ENCODE data around the gene TEKT2. TPM values are rescaled to one million over a fixed set of nuclear protein-coding genes. Genes with fewer than 3 reads are reported as not detected.

Gene TEKT2
- polyA plus RNA-seq, 2 of the 4 experiments (the other 2 are of a cell fraction), result 0.08 TPM; not detected in 1

GRCh38 chr1:36068866-36069265 is 15.0 kb upstream of the TEKT2 start:
- Histone ChIP-seq H3K4me2 (no peak overlapping the region), H3K4me1 (no peaks in the 10 kb centered on the region), H3K27ac (no peak overlapping the region), H3K9me3 (no peaks in the 10 kb centered on the region), H3K4me3 (no peak overlapping the region)
- ChIA-PET CTCF (no interaction called here), POLR2A (no interaction called here)
- FAIRE-seq (no peak), DNase-seq (ENCODE audit: low read depth in 1 of 2, low spot score in 1 of 2) (no peak), ATAC-seq (no peak)
- TF ChIP-seq CBX8 (IDR thresholded peaks at IDR 0.05) (no peak), EHMT2 (IDR thresholded peaks at IDR 0.05; ENCODE audit: low read depth) (no peak), HES2 (IDR thresholded peaks at IDR 0.05) (no peak), POLR2AphosphoS2 (conservative IDR thresholded peaks at IDR 0.05; ENCODE audit: low read length) (no peak), TFCP2L1 (CRISPR knock-in tag; IDR thresholded peaks at IDR 0.05) (no peak), KDM1A (IDR thresholded peaks at IDR 0.05; ENCODE audit: low read depth) (no peak), NPAS2 (CRISPR knock-in tag; IDR thresholded peaks at IDR 0.05; ENCODE audit: borderline replicate concordance) (no peak), BHLHE40 (IDR thresholded peaks at IDR 0.05; ENCODE audit: low read depth, low read length) (no peak), NR3C1 (IDR thresholded peaks at IDR 0.05) (no peak), HOXB5 (CRISPR knock-in tag; IDR thresholded peaks at IDR 0.05) (no peak), HMGXB4 (CRISPR knock-in tag; IDR thresholded peaks at IDR 0.05; ENCODE audit: borderline replicate concordance) (no peak), SMC3 (IDR thresholded peaks at IDR 0.05) (no peak), MAZ (IDR thresholded peaks at IDR 0.05; ENCODE audit: borderline replicate concordance, low read depth, low read length) (no peak), RCOR1 (IDR thresholded peaks at IDR 0.05; ENCODE audit: low read depth, low read length) (no peak), KDM5A (IDR thresholded peaks at IDR 0.05) (no peak)
- 72% methylated on average over 2 of the region's 2 CpGs for WGBS (ENCODE audit: missing lambda C conversion rate)

GRCh38 chr1:36070349-36070748 is 13.5 kb upstream of the TEKT2 start:
- POLR2A ChIA-PET, result no interaction called here
- CTCF ChIA-PET, result no interaction called here
- no peak for FAIRE-seq
- WGBS (ENCODE audit: missing lambda C conversion rate), result 79% methylated on average over 2 of the region's 2 CpGs
- Histone ChIP-seq H3K9me3 (no peaks in the 10 kb centered on the region), H3K4me2 (no peak overlapping the region), H3K27ac (no peak overlapping the region), H3K4me1 (no peaks in the 10 kb centered on the region), H3K4me3 (no peak overlapping the region)
- DNase-seq (ENCODE audit: low read depth in 1 of 2, low spot score in 1 of 2), result no peak
- no peak for TF ChIP-seq RFX5 (IDR thresholded peaks at IDR 0.05)
- TF ChIP-seq BHLHE40 (IDR thresholded peaks at IDR 0.05; ENCODE audit: low read depth, low read length), result no peak
- no peak for TF ChIP-seq FOSL2 (IDR thresholded peaks at IDR 0.05)
- no peak for TF ChIP-seq FOSL2 (CRISPR knock-in tag; IDR thresholded peaks at IDR 0.05)
- TF ChIP-seq KDM5A (IDR thresholded peaks at IDR 0.05), result no peak
- no peak for TF ChIP-seq EHF (CRISPR knock-in tag; IDR thresholded peaks at IDR 0.05)
- TF ChIP-seq ATOH8 (CRISPR knock-in tag; IDR thresholded peaks at IDR 0.05; ENCODE audit: low read depth), result no peak
- no peak for TF ChIP-seq CBX8 (IDR thresholded peaks at IDR 0.05)
- no peak for ATAC-seq

GRCh38 chr1:36076979-36077573 is 6.8 kb upstream of the TEKT2 start:
- CTCF ChIA-PET, result interaction anchor here (0.6 kb wide), 1 partner anchor 30 kb away, joined by 3 read pairs; no protein-coding TSS in a partner anchor
- 66% methylated on average over 4 of the region's 4 CpGs for WGBS (ENCODE audit: missing lambda C conversion rate)
- H3K4me1 ChIP-seq, result no peaks in the 10 kb centered on the region
- POLR2A ChIA-PET, result no interaction called here
- H3K4me2 ChIP-seq, result no peak overlapping the region
- H3K27ac ChIP-seq, result no peak overlapping the region
- H3K4me3 ChIP-seq, result no peak overlapping the region
- ATAC-seq, result no peak
- no peak for DNase-seq (ENCODE audit: low read depth in 1 of 2, low spot score in 1 of 2)
- no peak for FAIRE-seq
- no peaks in the 10 kb centered on the region for H3K9me3 ChIP-seq
- no peak for TF ChIP-seq HOXB13 (CRISPR knock-in tag; IDR thresholded peaks at IDR 0.05; ENCODE audit: low read depth)
- no peak for TF ChIP-seq RAD21 (conservative IDR thresholded peaks at IDR 0.05 in 1 of 2, IDR thresholded peaks at IDR 0.05 in 1 of 2)
- no peak for TF ChIP-seq TP53 (CRISPR knock-in tag; IDR thresholded peaks at IDR 0.05)
- TF ChIP-seq ESRRA (IDR thresholded peaks at IDR 0.05; ENCODE audit: borderline replicate concordance, low read length), result no peak
- no peak for TF ChIP-seq PBX3 (IDR thresholded peaks at IDR 0.05)
- no peak for TF ChIP-seq HOXA7 (CRISPR knock-in tag; IDR thresholded peaks at IDR 0.05)
- TF ChIP-seq BCL3 (IDR thresholded peaks at IDR 0.05), result no peak
- TF ChIP-seq ZFP36 (IDR thresholded peaks at IDR 0.05; ENCODE audit: borderline replicate concordance, partially characterized antibody), result no peak
- TF ChIP-seq MAFK (IDR thresholded peaks at IDR 0.05; ENCODE audit: partially characterized antibody), result no peak
- no peak for TF ChIP-seq BHLHE40 (IDR thresholded peaks at IDR 0.05; ENCODE audit: low read depth, low read length)
